ENCODE data around the gene ST6GALNAC3. TPM values are rescaled to one million over a fixed set of nuclear protein-coding genes. Genes with fewer than 3 reads are reported as not detected.

ST6GALNAC3 gene
- total RNA-seq = 1 to 10 TPM; 1.4 to 3.2 (median 2.6) TPM
- long read RNA-seq, partial matches to known transcripts = 0 of 1 reads
- long read RNA-seq, other reads (novel, unspliced or antisense) = 1 of 1 reads

- ATAC-seq = peak; percentile 87 to 95 (median 88)
- Histone ChIP-seq H3K36me3 (no peaks in the 10 kb centered on the region), H3K4me1 (peaks cover 0 to 3% (median 0%) of the 10 kb centered on the region in 4 donors), H3K9me3 (no peaks in the 10 kb centered on the region), H3K4me3 (peak within 1 kb of the TSS; percentile 44 to 57 (median 49)), H3K27me3 (no peaks in the 10 kb centered on the region), H3K27ac (peak within 1 kb of the TSS; percentile 42 to 66 (median 63))
- WGBS (ENCODE audit: insufficient coverage, low coverage, low lambda C conversion rate, missing lambda C conversion rate) = 3% methylated on average over 31 of the region's 59 CpGs
- peak; percentile 73 to 82 (median 78) for DNase-seq
- peak; percentile 48 for TF ChIP-seq POLR2A (IDR thresholded peaks at IDR 0.05)
- TF ChIP-seq CTCF (IDR thresholded peaks at IDR 0.05) = no peak
- intact Hi-C loops (cut with DNase I) = no loop called here
Observed at GRCh38 chr1:76074321-76075187, at the start of gene ST6GALNAC3. TSS of gene ST6GALNAC3 (plus strand) at chr1:76074746.

GRCh38 chr1:76027341-76027740 lies 47.2 kb upstream of the ST6GALNAC3 start:
- H3K36me3 ChIP-seq = no peaks in the 10 kb centered on the region
- no peak overlapping the region for H3K27ac ChIP-seq
- ATAC-seq = no peak
- WGBS (ENCODE audit: insufficient coverage, low coverage, low lambda C conversion rate, missing lambda C conversion rate) = 49% methylated on average over 4 of the region's 4 CpGs
- H3K4me1 ChIP-seq = no peaks in the 10 kb centered on the region
- no peaks in the 10 kb centered on the region for H3K27me3 ChIP-seq
- TF ChIP-seq POLR2A (IDR thresholded peaks at IDR 0.05) (no peak), CTCF (IDR thresholded peaks at IDR 0.05) (no peak)
- intact Hi-C loops (cut with DNase I) = no loop called here
- H3K9me3 ChIP-seq = no peaks in the 10 kb centered on the region
- no peak overlapping the region for H3K4me3 ChIP-seq
- DNase-seq = no peak

- Histone ChIP-seq H3K27ac (no peak overlapping the region), H3K36me3 (no peaks in the 10 kb centered on the region), H3K4me1 (no peaks in the 10 kb centered on the region), H3K9me3 (no peaks in the 10 kb centered on the region), H3K27me3 (no peaks in the 10 kb centered on the region), H3K4me3 (no peak overlapping the region)
- WGBS (ENCODE audit: insufficient coverage, low coverage, low lambda C conversion rate, missing lambda C conversion rate) = 56% methylated on average over 1 of the region's 1 CpG
- TF ChIP-seq CTCF (IDR thresholded peaks at IDR 0.05) (no peak), POLR2A (IDR thresholded peaks at IDR 0.05) (no peak)
- no peak for DNase-seq
- ATAC-seq = no peak
- intact Hi-C loops (cut with DNase I) = no loop called here
Observed at GRCh38 chr1:76029331-76029730, 45.2 kb upstream of the ST6GALNAC3 start.

GRCh38 chr1:76031496-76031895 lies 43.0 kb upstream of the ST6GALNAC3 start:
- Histone ChIP-seq H3K36me3 (no peaks in the 10 kb centered on the region), H3K27ac (no peak overlapping the region), H3K27me3 (no peaks in the 10 kb centered on the region), H3K9me3 (no peaks in the 10 kb centered on the region), H3K4me3 (no peak overlapping the region), H3K4me1 (no peaks in the 10 kb centered on the region)
- DNase-seq = no peak
- no peak for TF ChIP-seq POLR2A (IDR thresholded peaks at IDR 0.05)
- no peak for TF ChIP-seq CTCF (IDR thresholded peaks at IDR 0.05)
- WGBS (ENCODE audit: insufficient coverage, low coverage, low lambda C conversion rate, missing lambda C conversion rate) = 43% methylated on average over 2 of the region's 2 CpGs
- ATAC-seq = no peak
- intact Hi-C loops (cut with DNase I) = no loop called here
